HuH-7.5 (cell line): Measurements from ENCODE around the gene PDSS1.

Experiments used
- DNase-seq: peaks from one replicate; pipeline ENCODE4 v3.0.0; 2011; ENCODE audit warnings: low spot score

PDSS1 gene

DNA sequence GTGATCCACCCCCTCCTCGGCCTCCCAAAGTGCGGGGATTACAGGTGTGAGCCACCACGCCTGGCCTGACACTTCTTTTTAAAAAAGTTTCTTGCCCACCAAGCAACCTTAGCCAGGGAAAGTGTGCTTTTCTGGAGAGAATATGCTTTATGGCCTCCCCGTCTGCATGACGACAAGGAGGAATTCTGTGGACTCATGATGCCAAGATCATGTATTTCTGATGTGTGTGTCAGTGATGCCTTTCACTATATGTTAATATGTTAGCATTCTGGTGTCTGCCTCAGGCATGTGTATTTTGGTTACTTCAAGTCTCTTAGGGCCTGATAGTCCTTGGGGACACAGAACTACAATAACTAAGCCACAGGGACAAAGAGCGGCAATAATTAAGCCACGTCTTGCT, 2.1 kb downstream of the PDSS1 start:
- DNase-seq, result no peak

DNA sequence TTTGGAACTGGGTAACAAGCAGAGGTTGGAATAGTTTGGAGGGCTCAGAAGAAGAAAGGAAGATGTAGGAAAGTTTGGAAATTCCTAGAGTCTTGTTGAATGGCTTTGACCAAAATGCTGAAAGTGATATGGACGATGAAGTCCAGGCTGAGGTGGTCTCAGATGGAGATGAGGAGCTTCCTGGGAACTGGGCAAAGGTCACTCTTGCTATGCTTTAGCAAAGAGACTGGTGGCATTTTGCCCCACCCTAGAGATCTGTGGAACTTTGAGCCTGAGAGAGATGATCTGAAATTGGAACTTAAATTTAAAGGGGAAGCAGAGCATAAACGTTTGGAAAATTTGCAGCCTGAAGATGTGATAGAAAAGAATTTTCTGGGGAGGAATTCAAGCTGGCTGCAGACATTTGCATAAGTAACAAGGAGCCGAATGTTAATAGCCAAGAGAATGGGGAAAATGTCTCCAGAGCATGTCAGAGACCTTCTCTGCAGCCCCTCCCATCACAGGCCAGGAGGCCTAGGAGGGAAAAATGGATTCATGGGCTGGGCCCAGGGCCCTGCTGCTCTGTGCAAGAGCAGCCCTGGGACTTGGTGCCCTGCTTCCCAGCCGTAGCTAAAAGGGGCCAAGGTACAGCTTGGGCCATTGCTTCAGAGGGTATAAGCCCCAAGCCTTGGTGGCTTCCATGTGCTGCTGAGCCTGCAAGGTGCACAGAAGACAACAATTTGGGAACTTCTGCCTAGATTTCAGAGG, 3.6 kb downstream of the PDSS1 start:
- DNase-seq, result no peak

DNA sequence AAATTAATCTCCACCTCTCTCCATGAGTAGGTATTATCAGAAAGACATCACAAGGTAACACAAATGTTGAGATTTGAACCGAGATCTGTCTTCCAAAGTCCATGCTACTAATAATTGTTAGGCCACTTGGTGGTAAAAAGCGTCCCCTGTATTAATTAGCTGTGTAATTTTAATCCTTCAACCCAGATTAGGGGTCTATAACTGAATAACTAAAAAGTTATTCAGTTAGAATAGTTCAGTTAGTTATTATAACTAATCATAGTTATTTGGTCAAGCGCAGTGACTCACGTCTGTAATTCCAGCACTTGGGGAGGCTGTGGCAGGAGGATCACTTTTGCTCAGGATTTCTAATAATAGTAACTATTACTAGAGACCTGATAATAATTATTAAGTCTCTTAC, 5.6 kb downstream of the PDSS1 start:
- no peak for DNase-seq

DNA sequence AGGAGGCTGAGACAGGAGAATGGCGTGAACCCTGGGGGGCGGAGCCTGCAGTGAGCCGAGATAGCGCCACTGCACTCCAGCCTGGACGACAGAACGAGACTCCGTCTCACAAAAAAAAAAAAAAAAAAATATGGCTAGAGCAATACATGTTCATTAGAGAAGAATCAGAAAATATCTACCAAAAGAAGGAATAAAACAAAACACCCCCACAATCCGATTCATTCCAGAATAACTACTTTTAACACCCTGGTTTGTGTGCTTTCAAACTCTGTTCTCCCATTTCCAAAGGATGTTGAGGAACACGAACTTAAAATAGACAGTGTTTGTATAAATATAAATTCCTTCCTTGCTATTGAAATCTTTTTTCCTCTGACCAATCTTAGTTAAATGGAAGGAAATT, 6.5 kb downstream of the PDSS1 start:
- no peak for DNase-seq

DNA sequence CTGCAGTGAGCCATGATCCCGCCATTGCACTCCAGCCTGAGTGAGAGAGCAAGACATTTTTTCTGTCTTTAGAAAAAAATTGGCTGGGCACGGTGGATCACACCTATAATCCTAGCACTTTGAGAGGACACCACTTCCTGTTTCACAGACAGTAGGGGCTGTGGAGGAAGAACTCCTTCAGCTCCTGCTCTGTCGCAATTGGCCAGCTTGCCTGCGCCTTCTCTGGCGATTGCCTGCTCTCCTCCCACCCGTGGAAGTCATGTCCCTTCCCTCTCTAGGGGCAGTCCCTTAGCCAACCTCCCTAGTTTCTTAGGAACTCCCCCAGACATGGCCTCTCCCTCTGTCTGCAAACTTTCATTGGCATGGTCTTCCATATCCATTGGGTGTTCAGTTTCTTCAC, 8.7 kb downstream of the PDSS1 start:
- DNase-seq, result no peak

DNA sequence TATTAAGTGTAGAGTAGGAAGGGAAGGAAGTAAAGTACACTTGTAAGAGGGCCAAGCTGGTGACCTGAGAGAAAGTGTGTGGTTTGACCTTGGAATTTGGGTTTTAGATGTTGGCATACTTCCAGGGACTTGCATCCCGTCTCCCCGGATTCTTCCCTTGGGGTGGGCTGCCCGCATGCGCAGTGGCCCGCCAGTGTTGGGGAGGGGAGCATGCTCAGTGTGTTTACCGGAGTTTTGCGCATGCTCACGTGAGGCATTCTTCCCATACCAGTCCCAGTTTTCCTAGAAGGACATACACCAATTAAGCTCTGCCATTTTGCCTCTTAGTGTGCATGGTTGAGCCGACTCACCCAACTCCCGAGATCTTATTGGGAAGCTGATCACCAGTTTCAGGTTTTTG, 9.4 kb downstream of the PDSS1 start:
- DNase-seq, result no peak

DNA sequence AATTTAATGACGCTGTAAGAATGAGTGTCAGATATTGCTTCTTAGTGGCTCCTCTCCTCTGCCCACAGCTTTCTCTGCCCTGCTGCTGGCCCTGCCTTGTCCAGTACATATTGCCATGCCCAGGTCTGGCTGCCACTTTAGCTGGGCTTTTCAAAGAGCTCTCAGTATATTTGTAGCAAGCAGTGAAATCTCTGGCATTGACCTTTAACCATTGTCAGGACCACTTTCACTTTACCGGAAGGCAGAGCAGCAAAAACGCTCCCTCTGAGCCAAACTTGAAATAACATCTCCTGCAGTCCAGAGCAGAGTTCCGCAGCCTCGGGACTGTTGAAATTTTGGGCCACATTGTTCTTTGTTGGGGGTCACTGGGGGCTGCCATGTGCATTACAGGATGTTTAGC, 13.8 kb downstream of the PDSS1 start:
- no peak for DNase-seq

DNA sequence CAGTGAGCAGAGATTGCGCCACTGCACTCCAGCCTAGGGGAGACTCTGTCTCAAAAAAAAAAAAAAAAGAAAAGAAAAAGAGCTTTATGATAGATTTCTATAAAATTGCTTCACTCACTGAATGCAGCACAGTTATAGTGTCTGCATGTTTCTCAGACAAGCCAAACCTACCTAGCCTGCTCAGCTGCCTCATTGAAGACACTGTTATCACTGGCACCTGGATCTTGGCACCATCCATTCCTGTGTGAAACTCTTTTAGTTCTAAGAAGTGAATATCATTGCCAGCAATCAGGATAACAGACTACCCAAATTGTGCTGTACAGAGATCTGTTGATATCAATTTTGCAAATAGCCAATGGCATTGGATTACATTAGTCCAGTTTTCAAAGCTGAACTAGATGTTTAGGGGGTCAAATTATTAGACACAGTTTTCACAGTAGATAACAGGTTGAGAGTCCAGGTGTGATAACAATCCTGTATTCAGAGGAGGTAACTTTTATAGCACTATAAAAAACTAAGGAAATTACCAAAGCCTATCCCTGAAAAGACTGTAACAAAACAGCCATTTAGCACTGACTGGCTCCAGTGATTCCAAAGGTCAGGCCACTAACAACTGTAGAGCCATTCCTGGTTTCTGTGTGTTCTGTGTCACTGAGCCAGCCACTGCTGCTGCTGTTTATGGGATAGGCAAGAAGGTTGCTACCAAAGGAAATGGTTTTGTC, 17.1 kb downstream of the PDSS1 start:
- DNase-seq, result peak; percentile 15

DNA sequence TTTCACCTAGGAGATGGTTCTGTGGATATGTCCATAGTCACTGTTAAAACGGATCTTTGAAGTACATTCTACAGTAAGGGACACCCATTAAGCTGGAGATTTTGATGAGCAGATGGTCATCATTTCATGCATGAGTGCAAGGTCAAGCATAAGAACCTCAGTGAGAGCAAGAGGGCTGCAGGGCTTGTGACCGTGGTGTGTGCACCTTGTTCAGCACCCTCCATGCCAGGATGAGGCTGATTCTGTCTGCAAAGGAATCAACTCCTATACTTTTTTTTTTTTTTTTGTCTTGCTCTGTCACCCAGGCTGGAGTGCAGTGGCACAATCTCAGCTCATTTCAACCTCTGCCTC, 17.6 kb downstream of the PDSS1 start:
- no peak for DNase-seq

DNA sequence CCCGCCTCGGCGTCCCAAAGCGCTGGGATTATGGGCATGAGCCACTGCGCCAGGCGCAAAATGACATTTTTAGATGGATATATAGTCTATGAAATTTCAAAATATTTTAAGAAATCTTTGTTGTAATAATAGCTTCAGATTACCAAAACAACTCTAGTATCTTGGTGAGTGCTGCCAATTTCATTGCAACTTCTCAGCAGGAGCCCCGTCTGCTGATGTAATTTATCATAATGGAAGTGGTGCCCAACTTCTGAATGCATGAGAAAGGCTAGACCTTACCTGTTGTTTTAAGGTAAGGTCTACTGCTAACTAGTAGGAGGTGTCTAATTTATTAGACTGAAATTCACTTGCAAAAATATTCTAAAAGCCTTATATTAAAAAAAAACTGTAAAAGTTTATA, 20.0 kb downstream of the PDSS1 start:
- DNase-seq, result no peak

DNA sequence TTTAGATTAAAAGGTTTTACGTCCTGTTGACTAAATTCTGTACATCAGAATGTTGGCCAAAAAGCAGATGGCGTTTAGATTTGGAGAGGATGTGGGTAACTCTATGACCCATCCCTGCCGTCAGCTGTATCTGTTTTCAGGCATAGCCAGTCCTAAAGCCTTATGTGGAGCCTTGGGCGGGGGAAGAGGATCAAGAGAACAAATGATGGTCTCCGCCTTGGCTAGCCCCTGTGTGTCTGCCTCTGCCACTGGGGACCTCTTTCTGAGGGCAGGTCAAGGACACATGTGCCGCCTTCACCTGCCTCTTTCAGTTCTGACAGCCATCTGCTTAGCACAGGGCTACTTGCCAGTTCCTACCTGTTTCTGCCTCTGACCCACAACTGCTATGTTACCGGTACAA, 24.1 kb downstream of the PDSS1 start:
- no peak for DNase-seq

DNA sequence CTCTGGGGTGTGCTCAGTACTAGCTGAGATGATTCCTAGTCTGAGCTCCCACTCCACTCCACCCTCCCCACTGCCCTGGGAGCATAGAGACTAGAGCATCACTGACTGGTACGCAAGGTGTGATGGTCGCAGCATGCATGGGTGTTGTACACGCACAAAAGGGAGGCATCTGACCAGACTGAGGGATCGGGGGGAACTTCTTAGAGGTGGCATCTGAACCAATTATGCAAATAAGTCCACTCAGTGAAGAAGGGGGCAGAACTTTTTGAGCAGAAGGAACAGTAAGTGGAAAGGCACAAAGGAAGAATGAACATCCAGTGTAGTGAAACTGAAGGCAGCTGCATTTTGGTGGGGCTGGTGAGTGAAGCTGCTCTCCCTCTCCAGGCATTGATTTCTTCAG, 25.5 kb downstream of the PDSS1 start:
- no peak for DNase-seq

DNA sequence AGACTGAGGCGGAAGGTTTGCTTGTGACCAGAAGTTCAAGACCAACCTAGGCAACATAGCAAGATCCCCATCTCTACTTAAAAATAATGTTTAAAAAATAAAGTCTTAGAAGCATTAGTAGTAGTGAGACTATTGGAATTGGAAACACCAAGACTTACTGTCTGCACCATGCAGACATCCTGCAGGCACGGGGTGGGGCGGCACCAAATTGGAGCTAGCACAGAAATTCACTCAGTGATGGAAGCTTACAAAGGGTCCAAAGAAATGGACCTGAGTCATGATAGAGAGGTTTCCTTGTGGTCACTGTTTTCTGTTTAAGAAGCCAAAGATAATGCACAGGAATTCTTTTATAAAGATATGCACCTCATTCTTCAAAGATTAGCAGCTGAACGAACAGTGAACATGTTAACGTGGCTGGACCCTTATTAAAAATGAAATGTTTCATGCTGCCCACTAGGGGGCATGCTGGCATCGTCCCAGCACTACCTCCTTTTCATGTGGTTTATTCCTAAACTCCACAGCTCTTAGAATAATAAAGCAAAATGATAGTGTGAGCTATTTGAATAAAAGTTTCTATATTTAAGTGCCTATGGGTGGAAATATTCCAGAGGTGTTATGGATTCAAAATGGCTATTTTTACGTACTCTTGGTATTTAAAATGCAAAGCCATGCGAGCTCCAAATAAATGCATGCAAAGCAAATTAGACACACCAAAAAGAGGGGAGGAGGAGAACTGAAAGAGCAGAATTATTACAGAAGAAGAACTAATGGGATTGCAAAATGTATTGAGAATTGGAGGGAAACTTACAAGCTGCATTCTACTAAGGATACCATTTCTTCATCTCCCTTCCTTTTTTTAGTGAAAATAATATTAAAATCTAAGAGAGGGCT, 28.6 kb downstream of the PDSS1 start:
- DNase-seq, result peak; percentile 19

DNA sequence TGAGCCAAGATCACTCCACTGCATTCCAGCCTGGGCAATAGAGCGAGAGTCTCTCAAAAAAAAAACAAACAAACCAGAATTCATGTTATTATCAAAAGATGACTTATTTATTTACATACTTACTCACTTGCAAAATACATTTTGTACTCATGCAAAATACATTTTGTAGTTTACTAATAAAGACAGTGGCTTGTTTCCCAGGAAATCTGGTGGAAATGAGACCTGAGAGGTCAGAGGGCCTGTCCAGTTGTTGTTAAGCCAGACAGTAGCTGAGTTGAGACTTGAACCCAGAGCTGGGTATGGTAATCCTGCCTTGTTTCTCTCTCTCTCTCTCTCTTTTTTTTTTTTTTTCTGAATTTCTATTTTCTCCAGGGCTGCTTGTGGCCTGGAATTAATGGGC, 29.5 kb downstream of the PDSS1 start:
- DNase-seq, result no peak

DNA sequence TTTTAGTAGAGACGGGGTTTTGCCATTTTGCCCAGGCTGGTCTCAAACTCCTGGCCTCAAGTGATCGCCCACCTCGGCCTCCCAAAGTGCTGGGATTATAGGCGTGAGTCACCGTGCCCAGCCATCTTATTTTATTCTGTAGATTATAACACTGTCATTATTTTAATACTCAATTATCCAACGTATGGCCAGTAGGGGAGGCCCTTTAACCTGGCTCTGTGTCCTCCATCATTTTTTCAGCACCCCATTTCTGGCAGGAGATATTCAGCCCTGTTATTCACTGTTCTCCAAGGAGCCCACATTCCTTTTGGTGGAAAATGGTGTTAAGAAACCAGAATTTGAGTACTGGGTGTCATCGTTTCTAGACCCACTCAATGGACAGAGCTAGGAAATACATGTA, 31.5 kb downstream of the PDSS1 start:
- DNase-seq, result no peak

DNA sequence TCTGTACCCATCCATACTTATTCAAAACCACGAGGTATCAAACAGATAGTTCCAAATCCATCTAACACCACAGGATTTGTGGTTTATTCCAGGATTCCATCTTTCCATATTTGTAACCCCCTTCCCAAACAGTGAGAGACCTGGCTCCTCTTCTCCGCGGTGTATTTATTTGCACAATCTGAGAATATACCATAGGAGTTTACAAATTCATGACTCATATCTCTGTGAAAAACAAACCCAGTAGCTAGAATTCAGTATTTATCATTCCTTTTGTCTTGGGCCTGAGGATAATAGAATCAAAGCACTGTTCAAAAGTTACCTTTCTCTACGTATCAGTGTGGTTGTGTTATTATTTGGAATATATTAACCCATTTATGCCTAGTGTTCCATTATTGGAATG, 31.9 kb downstream of the PDSS1 start:
- DNase-seq, result no peak

DNA sequence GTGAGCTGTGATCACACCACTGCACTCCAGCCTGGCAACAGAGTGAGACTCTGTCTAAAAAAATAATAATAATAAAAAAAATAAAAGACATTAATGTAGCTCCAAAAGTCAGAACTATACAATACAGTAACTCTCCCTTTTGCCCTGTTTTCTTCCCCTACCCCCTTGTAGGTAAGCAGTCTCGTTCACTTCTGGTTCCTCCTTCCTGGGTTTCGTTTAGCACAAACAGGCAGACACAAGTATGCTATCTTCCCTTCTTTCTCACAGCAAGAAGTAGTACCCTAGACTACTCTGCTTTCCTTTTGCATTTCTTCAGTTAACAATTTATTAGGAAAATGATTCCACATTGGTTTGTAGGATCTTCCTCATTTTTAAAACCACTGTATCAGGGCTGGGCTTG, 33.1 kb downstream of the PDSS1 start:
- DNase-seq, result no peak

DNA sequence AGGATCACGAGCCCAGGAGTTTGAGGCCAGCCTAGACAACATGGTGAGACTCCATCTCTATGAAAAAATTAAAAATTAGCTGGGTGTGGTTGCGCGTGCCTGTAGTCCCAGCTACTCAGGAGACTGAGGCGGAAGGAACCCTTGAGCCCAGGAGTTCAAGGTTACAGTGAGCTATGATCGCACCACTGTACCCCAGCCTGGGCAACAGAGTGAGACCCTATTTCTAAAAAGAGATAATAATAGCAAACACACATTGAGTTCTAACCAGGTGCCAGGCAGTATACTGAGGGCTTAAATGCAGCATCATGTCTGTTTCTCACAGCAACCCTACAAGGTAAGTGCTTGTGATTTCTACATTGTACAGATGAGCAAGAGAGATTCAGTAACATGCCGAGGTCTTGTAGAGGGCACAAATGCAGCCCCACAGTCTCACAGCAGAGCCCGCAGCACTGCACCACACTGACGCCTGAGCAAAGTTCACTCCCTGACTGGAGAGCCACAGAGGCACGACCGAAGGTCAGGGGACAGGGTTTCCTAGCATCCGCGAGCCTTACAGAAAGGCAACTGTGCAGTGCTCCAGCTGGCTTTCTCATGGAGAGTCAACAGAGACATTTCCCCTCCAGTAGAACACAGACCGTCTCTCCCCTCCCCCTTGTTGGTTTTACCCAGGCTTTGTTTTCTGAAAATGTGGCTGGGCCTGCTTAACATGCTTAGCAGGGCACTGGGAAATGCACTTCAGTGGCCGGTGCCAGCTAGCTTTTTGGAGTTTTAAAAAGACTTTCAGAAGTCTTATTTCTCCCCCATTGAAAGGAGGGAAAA, 36.5 kb downstream of the PDSS1 start:
- peak; percentile 67 for DNase-seq

DNA sequence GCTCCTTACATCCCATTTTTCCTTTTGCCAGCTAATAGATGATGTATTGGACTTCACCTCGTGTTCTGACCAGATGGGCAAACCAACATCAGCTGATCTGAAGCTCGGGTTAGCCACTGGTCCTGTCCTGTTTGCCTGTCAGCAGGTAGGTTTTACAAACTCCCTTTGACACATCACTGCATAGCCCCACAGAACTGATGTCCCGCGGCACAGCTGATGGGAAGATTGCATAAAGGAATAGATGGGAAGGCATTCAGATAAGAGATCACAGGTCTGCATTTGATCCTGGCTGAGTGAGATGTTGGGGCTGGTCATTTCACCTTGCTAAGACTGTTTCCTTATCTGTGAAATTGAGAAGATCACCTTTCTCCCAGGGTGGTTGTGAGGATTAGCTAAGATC, 37.9 kb downstream of the PDSS1 start:
- no peak for DNase-seq

DNA sequence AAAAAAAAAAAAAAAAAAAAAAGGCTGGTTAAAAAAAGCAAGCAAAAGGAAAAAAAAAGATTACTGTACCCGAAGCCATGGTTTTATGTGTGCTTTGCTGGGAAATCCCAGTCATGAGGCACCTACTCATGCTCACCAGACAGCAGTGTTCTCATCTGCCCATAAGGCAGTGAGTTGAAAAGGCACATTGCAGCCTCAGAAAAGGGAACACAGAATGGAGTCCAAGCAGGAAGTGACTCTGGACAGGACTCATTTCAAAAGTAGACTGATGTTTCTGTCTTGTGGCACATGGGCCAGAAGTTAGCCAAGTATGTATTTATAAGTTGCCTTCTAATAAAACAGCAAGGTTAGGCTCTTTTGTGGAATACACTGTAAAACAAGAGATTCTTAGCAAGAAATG, 40.2 kb downstream of the PDSS1 start:
- no peak for DNase-seq

DNA sequence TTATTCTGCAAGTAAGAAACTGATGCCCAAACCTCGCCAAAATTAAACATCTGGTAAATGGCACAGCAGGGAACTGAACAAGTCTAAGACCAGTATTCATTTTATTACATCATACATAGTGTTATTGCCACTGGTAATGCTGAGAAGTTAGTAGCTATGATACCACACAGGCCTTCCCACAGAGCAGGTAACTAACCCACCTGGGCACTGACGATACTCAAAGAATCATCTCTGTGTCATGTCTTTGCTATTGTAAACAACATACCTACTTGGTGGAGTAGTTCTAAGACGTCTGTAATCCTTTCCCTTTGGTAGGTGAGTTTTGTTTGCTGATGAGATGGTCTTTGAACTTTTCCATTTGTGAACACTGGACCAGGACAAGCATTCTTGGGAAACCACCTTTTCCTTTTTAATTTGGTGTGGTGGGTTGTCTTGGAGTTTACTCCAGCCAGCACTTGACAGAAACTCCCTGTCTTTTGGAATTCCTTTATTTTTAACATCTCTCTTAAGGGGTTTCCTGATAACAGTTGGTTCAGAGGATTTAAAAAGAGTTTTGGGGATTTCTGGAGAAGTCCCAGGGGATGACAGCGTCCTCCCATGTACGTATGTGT, 40.9 kb downstream of the PDSS1 start:
- no peak for DNase-seq
